Stimulated activated CD4-positive, alpha-beta T cell treated with anti-CD3 and anti-CD28 coated beads, Interleukin-12 subunit alpha, Interleukin-12 subunit beta, amount 100 ng/mL, for 24 hours (primary cell): ENCODE measurements around the gene FBRSL1.

Experiments used
- DNase-seq, 2 experiments: peaks; one replicate each; pipeline ENCODE4 v3.0.0-alpha.2; 2020; ENCODE audit warnings: low read depth in 2 of 2

FBRSL1 gene

GRCh38 chr12:132541996-132542395 is 52.0 kb downstream of the FBRSL1 start:
- DNase-seq, result no peak

GRCh38 chr12:132542661-132543060 is 52.7 kb downstream of the FBRSL1 start:
- no peak for DNase-seq

- no peak for DNase-seq
Measured at GRCh38 chr12:132543298-132544079, 53.5 kb downstream of the FBRSL1 start.

- no peak for DNase-seq
Measured at GRCh38 chr12:132544080-132544397, 54.1 kb downstream of the FBRSL1 start.

- DNase-seq, result no peak
Measured at GRCh38 chr12:132544498-132544897, 54.5 kb downstream of the FBRSL1 start.

- no peak for DNase-seq
Measured at GRCh38 chr12:132545164-132545953, 55.4 kb downstream of the FBRSL1 start.

- no peak for DNase-seq
Measured at GRCh38 chr12:132545955-132546354, 56.0 kb downstream of the FBRSL1 start.

GRCh38 chr12:132546647-132547046 is 56.7 kb downstream of the FBRSL1 start:
- no peak for DNase-seq

GRCh38 chr12:132547205-132547740 is 57.3 kb downstream of the FBRSL1 start:
- DNase-seq, result no peak

- no peak for DNase-seq
Measured at GRCh38 chr12:132548430-132549058, 58.6 kb downstream of the FBRSL1 start.

GRCh38 chr12:132549059-132549458 is 59.1 kb downstream of the FBRSL1 start:
- DNase-seq, result no peak

GRCh38 chr12:132550014-132550802 is 60.3 kb downstream of the FBRSL1 start:
- no peak for DNase-seq

GRCh38 chr12:132550830-132551640 is 61.1 kb downstream of the FBRSL1 start:
- no peak for DNase-seq

- no peak for DNase-seq
Measured at GRCh38 chr12:132551641-132552031, 61.7 kb downstream of the FBRSL1 start.

GRCh38 chr12:132554845-132555630 is 65.1 kb downstream of the FBRSL1 start:
- DNase-seq, result no peak

- DNase-seq, result no peak
Measured at GRCh38 chr12:132555686-132556085, 65.7 kb downstream of the FBRSL1 start.

GRCh38 chr12:132556216-132556615 is 66.3 kb downstream of the FBRSL1 start:
- no peak for DNase-seq

GRCh38 chr12:132556801-132557200 is 66.8 kb downstream of the FBRSL1 start:
- DNase-seq, result no peak

GRCh38 chr12:132557291-132558015 is 67.5 kb downstream of the FBRSL1 start:
- no peak for DNase-seq
